Measurements from ENCODE around the gene CMSS1. TPM values are rescaled to one million over a fixed set of nuclear protein-coding genes. Genes with fewer than 3 reads are reported as not detected.
A peak's percentile ranks its signal among the peaks of the same experiment; 100 is the strongest.
"Not testable (repeated sequence)": the region's sequence is repeated elsewhere in the genome, so short reads cannot be mapped to it uniquely, and the experiment has no call there.

CMSS1 gene
- total RNA-seq, 5 donors from 2014 or later (not counting 1 experiment from before 2014, with no cell fraction given) = 16.2 to 22.0 (median 18.3) TPM

GRCh38 chr3:100048248-100048647 is 230.6 kb downstream of the CMSS1 start:
- Mint-ChIP-seq H3K4me3 (no peak overlapping the region), H3K27ac (peak overlapping the region in 1 of 2 donors; percentile 25), H3K27me3 (no peaks in the 10 kb centered on the region), H3K9me3 (no peaks in the 10 kb centered on the region), H3K36me3 (no peaks in the 10 kb centered on the region), H3K4me1 (peaks cover 0 to 13% (median 0%) of the 10 kb centered on the region in 3 donors)
- no peaks in the 10 kb centered on the region for H3K9me3 ChIP-seq
- H3K36me3 ChIP-seq (ENCODE audit: control insufficient read depth in 2 of 2, extremely low read depth in 1 of 2, insufficient read depth in 1 of 2, low read length in 1 of 2) = no peaks in the 10 kb centered on the region
- WGBS (ENCODE audit: insufficient coverage) = no CpG with 5 or more reads among the region's 3 CpGs
- no peak overlapping the region for H3K4me3 ChIP-seq (ENCODE audit: control insufficient read depth in 1 of 2, extremely low read depth in 1 of 2, low read length in 1 of 2)
- no peaks in the 10 kb centered on the region for H3K4me1 ChIP-seq (ENCODE audit: control insufficient read depth in 1 of 2, extremely low read depth in 1 of 2, insufficient read depth in 2 of 2, low read length in 2 of 2)
- ChIA-PET CTCF (interaction anchor here in 1 of 2 donors (0.7 kb wide), 1 partner anchor 85 kb away, joined by 3 read pairs; no protein-coding TSS in a partner anchor), POLR2A (no interaction called here)
- DNase-seq = no peak
- H3K27ac ChIP-seq (ENCODE audit: low read length) = no peak overlapping the region
- H3K27me3 ChIP-seq (replicated peaks in 1 of 2; ENCODE audit: control insufficient read depth in 2 of 2, extremely low read depth in 1 of 2, insufficient read depth in 2 of 2, low read length in 1 of 2) = no peaks in the 10 kb centered on the region
- no peak for ATAC-seq (replicated peaks in 1 of 4)

GRCh38 chr3:100051513-100051912 is 233.9 kb downstream of the CMSS1 start:
- H3K27me3 ChIP-seq (replicated peaks in 1 of 2; ENCODE audit: control insufficient read depth in 2 of 2, extremely low read depth in 1 of 2, insufficient read depth in 2 of 2, low read length in 1 of 2); H3K36me3 Mint-ChIP-seq; DNase-seq; H3K27me3 Mint-ChIP-seq; H3K4me3 Mint-ChIP-seq; H3K4me1 ChIP-seq (ENCODE audit: control insufficient read depth in 1 of 2, extremely low read depth in 1 of 2, insufficient read depth in 2 of 2, low read length in 2 of 2); H3K4me1 Mint-ChIP-seq; CTCF ChIA-PET; POLR2A ChIA-PET; H3K4me3 ChIP-seq (ENCODE audit: control insufficient read depth in 1 of 2, extremely low read depth in 1 of 2, low read length in 1 of 2); H3K27ac ChIP-seq (ENCODE audit: low read length); H3K27ac Mint-ChIP-seq; H3K9me3 ChIP-seq; ATAC-seq (replicated peaks in 1 of 4); H3K9me3 Mint-ChIP-seq; H3K36me3 ChIP-seq (ENCODE audit: control insufficient read depth in 2 of 2, extremely low read depth in 1 of 2, insufficient read depth in 1 of 2, low read length in 1 of 2): not testable (repeated sequence)
- WGBS (ENCODE audit: insufficient coverage) = no CpG with 5 or more reads among the region's 3 CpGs

GRCh38 chr3:100053951-100054620 is 236.4 kb downstream of the CMSS1 start:
- ChIA-PET POLR2A (no interaction called here), CTCF (no interaction called here)
- no peak overlapping the region for H3K27ac Mint-ChIP-seq
- no peaks in the 10 kb centered on the region for H3K27me3 Mint-ChIP-seq
- no peaks in the 10 kb centered on the region for H3K4me1 Mint-ChIP-seq
- no peak for DNase-seq
- H3K4me3 Mint-ChIP-seq = no peak overlapping the region
- Histone ChIP-seq H3K4me3 (ENCODE audit: control insufficient read depth in 1 of 2, extremely low read depth in 1 of 2, low read length in 1 of 2) (no peak overlapping the region), H3K4me1 (ENCODE audit: control insufficient read depth in 1 of 2, extremely low read depth in 1 of 2, insufficient read depth in 2 of 2, low read length in 2 of 2) (no peaks in the 10 kb centered on the region), H3K9me3 (no peaks in the 10 kb centered on the region), H3K27me3 (replicated peaks in 1 of 2; ENCODE audit: control insufficient read depth in 2 of 2, extremely low read depth in 1 of 2, insufficient read depth in 2 of 2, low read length in 1 of 2) (no peaks in the 10 kb centered on the region), H3K27ac (ENCODE audit: low read length) (no peak overlapping the region), H3K36me3 (ENCODE audit: control insufficient read depth in 2 of 2, extremely low read depth in 1 of 2, insufficient read depth in 1 of 2, low read length in 1 of 2) (no peaks in the 10 kb centered on the region)
- ATAC-seq (replicated peaks in 1 of 4) = no peak
- peaks cover 8% of the 10 kb centered on the region for H3K36me3 Mint-ChIP-seq
- no peaks in the 10 kb centered on the region for H3K9me3 Mint-ChIP-seq
- WGBS (ENCODE audit: insufficient coverage) = 94% methylated on average over 4 of the region's 6 CpGs

GRCh38 chr3:100057716-100058575 is 240.3 kb downstream of the CMSS1 start:
- ChIA-PET CTCF (interaction anchor here in 1 of 2 donors (0.9 kb wide), 1 partner anchor 8 kb away, joined by 3 read pairs; no protein-coding TSS in a partner anchor), POLR2A (no interaction called here)
- H3K9me3 Mint-ChIP-seq = no peaks in the 10 kb centered on the region
- ATAC-seq (replicated peaks in 1 of 4) (no peak), DNase-seq (no peak)
- no peaks in the 10 kb centered on the region for H3K9me3 ChIP-seq
- H3K4me1 ChIP-seq (ENCODE audit: control insufficient read depth in 1 of 2, extremely low read depth in 1 of 2, insufficient read depth in 2 of 2, low read length in 2 of 2) = peaks cover 0 to 9% of the 10 kb centered on the region in 2 experiments
- H3K27ac Mint-ChIP-seq = no peak overlapping the region
- H3K36me3 ChIP-seq (ENCODE audit: control insufficient read depth in 2 of 2, extremely low read depth in 1 of 2, insufficient read depth in 1 of 2, low read length in 1 of 2) = no peaks in the 10 kb centered on the region
- no peaks in the 10 kb centered on the region for H3K27me3 Mint-ChIP-seq
- H3K4me1 Mint-ChIP-seq = peaks cover 5 to 10% (median 7%) of the 10 kb centered on the region in 3 donors
- no peaks in the 10 kb centered on the region for H3K27me3 ChIP-seq (replicated peaks in 1 of 2; ENCODE audit: control insufficient read depth in 2 of 2, extremely low read depth in 1 of 2, insufficient read depth in 2 of 2, low read length in 1 of 2)
- no peak overlapping the region for H3K4me3 Mint-ChIP-seq
- H3K36me3 Mint-ChIP-seq = peaks cover 8% of the 10 kb centered on the region
- H3K27ac ChIP-seq (ENCODE audit: low read length) = no peak overlapping the region
- 100% methylated on average over 1 of the region's 8 CpGs for WGBS (ENCODE audit: insufficient coverage)
- no peak overlapping the region for H3K4me3 ChIP-seq (ENCODE audit: control insufficient read depth in 1 of 2, extremely low read depth in 1 of 2, low read length in 1 of 2)

- Mint-ChIP-seq H3K36me3 (peaks cover 4% of the 10 kb centered on the region), H3K9me3 (no peaks in the 10 kb centered on the region), H3K4me1 (peaks cover 5 to 10% (median 7%) of the 10 kb centered on the region in 3 donors), H3K27ac (no peak overlapping the region), H3K27me3 (no peaks in the 10 kb centered on the region), H3K4me3 (no peak overlapping the region)
- no peaks in the 10 kb centered on the region for H3K36me3 ChIP-seq (ENCODE audit: control insufficient read depth in 2 of 2, extremely low read depth in 1 of 2, insufficient read depth in 1 of 2, low read length in 1 of 2)
- H3K4me1 ChIP-seq (ENCODE audit: control insufficient read depth in 1 of 2, extremely low read depth in 1 of 2, insufficient read depth in 2 of 2, low read length in 2 of 2) = peaks cover 0 to 9% of the 10 kb centered on the region in 2 experiments
- no peaks in the 10 kb centered on the region for H3K27me3 ChIP-seq (replicated peaks in 1 of 2; ENCODE audit: control insufficient read depth in 2 of 2, extremely low read depth in 1 of 2, insufficient read depth in 2 of 2, low read length in 1 of 2)
- H3K4me3 ChIP-seq (ENCODE audit: control insufficient read depth in 1 of 2, extremely low read depth in 1 of 2, low read length in 1 of 2) = no peak overlapping the region
- DNase-seq = no peak
- no peak overlapping the region for H3K27ac ChIP-seq (ENCODE audit: low read length)
- H3K9me3 ChIP-seq = no peaks in the 10 kb centered on the region
- CTCF ChIA-PET = interaction anchor here in 1 of 2 donors (1.2 kb wide), 1 partner anchor 9 kb away, joined by 4 read pairs; no protein-coding TSS in a partner anchor
- POLR2A ChIA-PET = no interaction called here
- no CpG with 5 or more reads among the region's 3 CpGs for WGBS (ENCODE audit: insufficient coverage)
- ATAC-seq (replicated peaks in 1 of 4) = no peak
Measured at GRCh38 chr3:100059472-100059871, 241.8 kb downstream of the CMSS1 start.

- POLR2A ChIA-PET = no interaction called here
- peaks cover 0 to 9% of the 10 kb centered on the region in 2 experiments for H3K4me1 ChIP-seq (ENCODE audit: control insufficient read depth in 1 of 2, extremely low read depth in 1 of 2, insufficient read depth in 2 of 2, low read length in 2 of 2)
- no peaks in the 10 kb centered on the region for H3K9me3 ChIP-seq
- H3K36me3 ChIP-seq (ENCODE audit: control insufficient read depth in 2 of 2, extremely low read depth in 1 of 2, insufficient read depth in 1 of 2, low read length in 1 of 2) = no peaks in the 10 kb centered on the region
- Mint-ChIP-seq H3K36me3 (no peaks in the 10 kb centered on the region), H3K4me1 (peaks cover 5 to 10% (median 7%) of the 10 kb centered on the region in 3 donors), H3K27me3 (no peaks in the 10 kb centered on the region), H3K27ac (no peak overlapping the region), H3K9me3 (no peaks in the 10 kb centered on the region), H3K4me3 (no peak overlapping the region)
- H3K4me3 ChIP-seq (ENCODE audit: control insufficient read depth in 1 of 2, extremely low read depth in 1 of 2, low read length in 1 of 2) = no peak overlapping the region
- H3K27me3 ChIP-seq (replicated peaks in 1 of 2; ENCODE audit: control insufficient read depth in 2 of 2, extremely low read depth in 1 of 2, insufficient read depth in 2 of 2, low read length in 1 of 2) = no peaks in the 10 kb centered on the region
- DNase-seq (peak in 1 of 35 experiments; percentile 20), ATAC-seq (replicated peaks in 1 of 4) (peak in 1 of 4 experiments; percentile 37)
- 100% methylated on average over 1 of the region's 7 CpGs for WGBS (ENCODE audit: insufficient coverage)
- CTCF ChIA-PET = interaction anchor here in 1 of 2 donors (0.5 to 0.8 kb wide), 3 partner anchors 8 to 193 kb away, joined by 3 to 6 read pairs (median 3); no protein-coding TSS in a partner anchor
- H3K27ac ChIP-seq (ENCODE audit: low read length) = no peak overlapping the region
Measured at GRCh38 chr3:100060685-100061484, 243.2 kb downstream of the CMSS1 start.
